Suprapubic skin (tissue), 4 donors: Measurements from ENCODE around the gene CLEC4M. TPM values are rescaled to one million over a fixed set of nuclear protein-coding genes. Genes with fewer than 3 reads are reported as not detected.
"Not testable (repeated sequence)": the region's sequence is repeated elsewhere in the genome, so short reads cannot be mapped to it uniquely, and the experiment has no call there.

Experiments used
- DNase-seq, 2 donors: peaks; one replicate each; pipeline ENCODE4 v3.0.0-alpha.2; 2019; ENCODE audit warnings: low spot score in 2 of 2
- H3K27ac ChIP-seq: fragments of 200-600 bp; sonication (generic); one replicate; pipeline ENCODE4 v1.5.1; 2019
- H3K27me3 ChIP-seq: fragments of 200-600 bp; sonication (generic); one replicate; pipeline ENCODE4 v1.5.1; 2019
- H3K36me3 ChIP-seq: fragments of 200-600 bp; sonication (generic); one replicate; pipeline ENCODE4 v1.5.1; 2019
- H3K4me1 ChIP-seq: fragments of 200-600 bp; sonication (generic); one replicate; pipeline ENCODE4 v1.5.1; 2019
- H3K4me3 ChIP-seq: fragments of 200-600 bp; sonication (generic); one replicate; pipeline ENCODE4 v1.5.1; 2019; ENCODE audit warnings: mild to moderate bottlenecking
- H3K9me3 ChIP-seq: fragments of 200-600 bp; sonication (generic); one replicate; pipeline ENCODE4 v1.5.1; 2019
- EP300 ChIP-seq: sonication (generic); formaldehyde crosslinking; IDR thresholded peaks from one replicate; pipeline ENCODE4 v1.6.1; 2017; ENCODE audit warnings: antibody characterized with exemption
- POLR2A ChIP-seq, 2 donors: fragments of 450-650 bp; IDR thresholded peaks; one replicate each; pipeline ENCODE4 v1.6.1; 2017; ENCODE audit warnings: antibody characterized with exemption in 2 of 2, mild to moderate bottlenecking in 2 of 2, moderate library complexity in 2 of 2
- POLR2AphosphoS5 ChIP-seq, 3 donors: sonication (generic); formaldehyde crosslinking; IDR thresholded peaks; one replicate each; pipeline ENCODE4 v1.6.1; 2017; ENCODE audit warnings: antibody characterized with exemption in 3 of 3
- WGBS: methylation state at CpG from one replicate; pipeline ENCODE4 v1.1.5; 2018; 5-methylcytosine and 5-hydroxymethylcytosine counted together
- total RNA-seq, 4 donors: library from RNA; depleted of rRNA; stranded (reverse); fragments of >200 nt; gene quantifications; one replicate each; pipeline ENCODE4 v1.1.0, GENCODE V29; 2016
- TF ChIP-seq, protein P1 (sequence below), 2 donors: fragments of 200-600 bp in 1 of 2; fragments of 450-650 bp in 1 of 2; sonication (generic) in 1 of 2; IDR thresholded peaks; one replicate each; pipeline ENCODE4 v1.5.1; 2016 to 2019; ENCODE audit warnings: antibody characterized with exemption in 2 of 2, mild to moderate bottlenecking in 1 of 2, moderate library complexity in 1 of 2

The CLEC4M gene
- total RNA-seq, 4 donors from 2014 or later = not detected

DNA sequence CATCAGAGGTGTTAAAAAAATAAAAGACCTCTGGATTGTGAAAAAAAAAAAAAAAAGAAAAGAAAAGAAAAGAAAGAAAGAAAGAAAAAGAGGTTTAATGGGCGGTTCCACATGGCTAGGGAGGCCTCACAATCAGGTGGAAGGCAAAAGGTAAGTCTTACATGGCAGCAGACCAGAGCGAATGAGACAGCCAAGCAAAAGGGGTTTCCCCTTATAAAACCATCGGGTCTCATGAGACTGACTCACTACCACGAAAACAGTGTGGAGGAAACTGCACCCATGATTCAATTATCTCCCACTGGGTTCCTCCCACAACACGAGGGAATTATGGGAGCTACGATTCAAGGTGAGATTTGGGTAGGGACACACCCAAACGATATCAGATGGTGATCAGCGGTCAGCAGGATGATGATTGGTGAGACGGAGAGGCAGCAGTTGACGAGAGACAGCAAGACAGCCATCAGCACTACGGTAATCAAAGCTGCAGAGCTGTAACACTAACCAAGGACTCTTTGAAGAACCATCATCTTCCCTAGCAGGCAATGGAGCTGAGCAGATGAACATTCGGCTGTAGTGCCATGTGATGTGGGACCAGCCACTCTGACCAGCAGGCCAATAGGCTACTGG is 11.8 kb upstream of the CLEC4M start:
- H3K27me3 ChIP-seq = peaks cover 13% of the 10 kb centered on the region
- no peak for TF ChIP-seq POLR2AphosphoS5 (IDR thresholded peaks at IDR 0.05)
- no peak for TF ChIP-seq POLR2A (IDR thresholded peaks at IDR 0.05)
- no peak for TF ChIP-seq EP300
- TF ChIP-seq, protein P1, sequence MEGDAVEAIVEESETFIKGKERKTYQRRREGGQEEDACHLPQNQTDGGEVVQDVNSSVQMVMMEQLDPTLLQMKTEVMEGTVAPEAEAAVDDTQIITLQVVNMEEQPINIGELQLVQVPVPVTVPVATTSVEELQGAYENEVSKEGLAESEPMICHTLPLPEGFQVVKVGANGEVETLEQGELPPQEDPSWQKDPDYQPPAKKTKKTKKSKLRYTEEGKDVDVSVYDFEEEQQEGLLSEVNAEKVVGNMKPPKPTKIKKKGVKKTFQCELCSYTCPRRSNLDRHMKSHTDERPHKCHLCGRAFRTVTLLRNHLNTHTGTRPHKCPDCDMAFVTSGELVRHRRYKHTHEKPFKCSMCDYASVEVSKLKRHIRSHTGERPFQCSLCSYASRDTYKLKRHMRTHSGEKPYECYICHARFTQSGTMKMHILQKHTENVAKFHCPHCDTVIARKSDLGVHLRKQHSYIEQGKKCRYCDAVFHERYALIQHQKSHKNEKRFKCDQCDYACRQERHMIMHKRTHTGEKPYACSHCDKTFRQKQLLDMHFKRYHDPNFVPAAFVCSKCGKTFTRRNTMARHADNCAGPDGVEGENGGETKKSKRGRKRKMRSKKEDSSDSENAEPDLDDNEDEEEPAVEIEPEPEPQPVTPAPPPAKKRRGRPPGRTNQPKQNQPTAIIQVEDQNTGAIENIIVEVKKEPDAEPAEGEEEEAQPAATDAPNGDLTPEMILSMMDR (IDR thresholded peaks at IDR 0.05) = no peak
- H3K4me3 ChIP-seq = no peak overlapping the region
- no peaks in the 10 kb centered on the region for H3K36me3 ChIP-seq
- H3K27ac ChIP-seq = no peak overlapping the region
- H3K4me1 ChIP-seq = no peaks in the 10 kb centered on the region
- H3K9me3 ChIP-seq = no peaks in the 10 kb centered on the region
- WGBS = 65% methylated on average over 12 of the region's 12 CpGs
- no peak for DNase-seq

- Histone ChIP-seq H3K27me3 (no peaks in the 10 kb centered on the region), H3K27ac (no peak overlapping the region), H3K4me3 (no peak overlapping the region), H3K9me3 (peaks cover 21% of the 10 kb centered on the region), H3K36me3 (no peaks in the 10 kb centered on the region), H3K4me1 (no peaks in the 10 kb centered on the region)
- TF ChIP-seq EP300 = no peak
- TF ChIP-seq, protein P1 (IDR thresholded peaks at IDR 0.05) = no peak
- TF ChIP-seq POLR2AphosphoS5 (IDR thresholded peaks at IDR 0.05) = no peak
- TF ChIP-seq POLR2A (IDR thresholded peaks at IDR 0.05) = no peak
- no peak for DNase-seq
- WGBS = 55% methylated on average over 4 of the region's 4 CpGs
These were observed 6.8 kb upstream of the CLEC4M start for GRCh38 chr19:7756258-7756657.

GRCh38 chr19:7757358-7757757 is 5.7 kb upstream of the CLEC4M start:
- Histone ChIP-seq H3K4me3 (no peak overlapping the region), H3K4me1 (no peaks in the 10 kb centered on the region), H3K36me3 (no peaks in the 10 kb centered on the region), H3K27me3 (no peaks in the 10 kb centered on the region), H3K27ac (no peak overlapping the region), H3K9me3 (peaks cover 21% of the 10 kb centered on the region)
- no peak for DNase-seq
- TF ChIP-seq EP300 = no peak
- no peak for TF ChIP-seq POLR2AphosphoS5 (IDR thresholded peaks at IDR 0.05)
- no peak for TF ChIP-seq POLR2A (IDR thresholded peaks at IDR 0.05)
- TF ChIP-seq, protein P1 (IDR thresholded peaks at IDR 0.05) = no peak
- 80% methylated on average over 3 of the region's 3 CpGs for WGBS

GRCh38 chr19:7759156-7759555 is 3.9 kb upstream of the CLEC4M start:
- WGBS = 87% methylated on average over 1 of the region's 1 CpG
- Histone ChIP-seq H3K9me3 (peaks cover 21% of the 10 kb centered on the region), H3K27ac (no peak overlapping the region), H3K4me3 (no peak overlapping the region), H3K36me3 (no peaks in the 10 kb centered on the region), H3K27me3 (peaks cover 5% of the 10 kb centered on the region), H3K4me1 (no peaks in the 10 kb centered on the region)
- TF ChIP-seq POLR2AphosphoS5 (IDR thresholded peaks at IDR 0.05) (no peak), POLR2A (IDR thresholded peaks at IDR 0.05) (no peak), EP300 (no peak)
- TF ChIP-seq, protein P1 (IDR thresholded peaks at IDR 0.05) = no peak
- DNase-seq = no peak

DNA sequence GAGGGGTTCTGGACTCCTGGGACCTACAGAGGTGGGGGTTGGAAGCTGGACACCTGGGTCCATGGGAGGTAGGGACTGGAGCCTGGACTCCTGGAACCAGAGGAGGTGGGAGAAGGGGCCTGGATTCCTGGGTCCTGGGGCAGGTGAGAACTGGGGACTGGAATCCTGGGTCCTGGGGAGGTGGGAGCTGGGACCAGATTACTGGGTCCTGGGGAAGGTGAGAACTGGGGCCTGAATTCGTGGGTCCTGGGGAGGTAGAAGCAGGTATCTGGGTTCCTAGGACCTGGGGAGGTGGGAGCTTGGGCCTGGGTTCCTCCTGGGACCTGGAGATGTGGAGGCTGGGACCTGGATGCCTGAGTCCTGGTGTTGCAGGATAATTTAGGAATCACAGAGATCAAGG is 653 bp downstream of the CLEC4M start:
- no peaks in the 10 kb centered on the region for H3K4me1 ChIP-seq
- no peak overlapping the region for H3K27ac ChIP-seq
- TF ChIP-seq POLR2A (IDR thresholded peaks at IDR 0.05) (no peak), EP300 (no peak), POLR2AphosphoS5 (IDR thresholded peaks at IDR 0.05) (no peak)
- TF ChIP-seq, protein P1 (IDR thresholded peaks at IDR 0.05) = no peak
- H3K4me3 ChIP-seq = no peak overlapping the region
- peaks cover under 1% of the 10 kb centered on the region for H3K9me3 ChIP-seq
- WGBS = 76% methylated on average over 1 of the region's 1 CpG
- no peaks in the 10 kb centered on the region for H3K36me3 ChIP-seq
- no peak for DNase-seq
- peaks cover 17% of the 10 kb centered on the region for H3K27me3 ChIP-seq

DNA sequence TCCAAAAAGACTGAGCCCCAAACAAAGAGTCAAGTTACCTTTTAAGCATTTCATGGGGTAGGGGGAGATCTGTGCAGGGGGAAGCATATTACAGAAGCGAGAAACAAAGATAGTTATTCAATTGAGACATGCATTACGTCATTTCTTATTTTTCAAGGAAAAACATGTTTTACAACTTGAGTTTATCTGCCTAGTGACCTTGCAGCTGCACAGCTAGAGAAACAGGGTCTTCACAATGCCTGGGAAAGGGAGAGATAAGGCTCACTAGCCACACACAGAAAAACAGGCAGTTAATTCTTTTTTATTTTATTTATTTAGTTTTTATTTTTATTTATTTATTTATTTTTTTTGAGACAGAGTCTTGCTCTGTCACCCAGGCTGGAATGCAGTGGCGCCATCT is 1.1 kb downstream of the CLEC4M start:
- H3K4me3 ChIP-seq, H3K36me3 ChIP-seq, H3K4me1 ChIP-seq, DNase-seq, H3K9me3 ChIP-seq, H3K27ac ChIP-seq: not testable (repeated sequence)
- WGBS = 70% methylated on average over 3 of the region's 3 CpGs
- H3K27me3 ChIP-seq = peaks cover 17% of the 10 kb centered on the region

GRCh38 chr19:7765043-7765442 is 2.0 kb downstream of the CLEC4M start:
- H3K4me3 ChIP-seq = not testable (repeated sequence)

More at GRCh38 chr19:7765043-7765442, 2.0 kb downstream of the CLEC4M start:
- H3K4me1 ChIP-seq, H3K9me3 ChIP-seq, H3K27ac ChIP-seq, DNase-seq, H3K36me3 ChIP-seq: not testable (repeated sequence)
- no CpG with 5 or more reads among the region's 2 CpGs for WGBS
- H3K27me3 ChIP-seq = peaks cover 17% of the 10 kb centered on the region
